ENCODE data around the gene DDX20. TPM values are rescaled to one million over a fixed set of nuclear protein-coding genes. Genes with fewer than 3 reads are reported as not detected.

The DDX20 gene
- total RNA-seq, 2 experiments from 2014 or later, result 15.3 to 15.9 TPM

DNA sequence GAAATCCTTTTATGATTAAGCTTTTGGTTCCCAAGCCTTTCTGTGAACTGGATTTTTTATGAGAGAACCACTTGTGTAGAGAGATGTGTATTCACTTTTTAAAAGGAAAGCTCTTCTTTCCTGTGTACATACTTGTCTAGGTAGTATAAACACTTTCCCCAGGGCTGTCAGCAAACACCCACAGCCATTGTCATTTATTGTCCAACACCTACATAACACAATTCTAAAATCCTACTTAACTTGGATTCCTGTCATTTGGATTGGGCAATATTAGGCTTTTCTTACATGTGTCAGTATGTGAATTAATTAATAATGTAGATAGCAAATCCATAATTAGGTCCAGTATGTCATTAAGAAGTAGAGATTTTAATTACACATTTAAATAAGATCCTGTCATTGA is 12.3 kb downstream of the DDX20 start:
- peaks cover 29% of the 10 kb centered on the region for H3K36me3 Mint-ChIP-seq (ENCODE audit: low read depth)
- DNase-seq (no peak), ATAC-seq (no peak)
- no peaks in the 10 kb centered on the region for H3K27me3 Mint-ChIP-seq
- POLR2A ChIA-PET, result interaction anchor here (0.6 to 2.7 kb wide), 3 partner anchors 12 to 514 kb away, joined by 3 to 13 read pairs (median 3); partner anchors contain the start of gene DDX20
- intact Hi-C loops (cut with micrococcal nuclease), result no loop called here
- H3K27ac Mint-ChIP-seq, result no peak overlapping the region
- TF ChIP-seq, protein P1, sequence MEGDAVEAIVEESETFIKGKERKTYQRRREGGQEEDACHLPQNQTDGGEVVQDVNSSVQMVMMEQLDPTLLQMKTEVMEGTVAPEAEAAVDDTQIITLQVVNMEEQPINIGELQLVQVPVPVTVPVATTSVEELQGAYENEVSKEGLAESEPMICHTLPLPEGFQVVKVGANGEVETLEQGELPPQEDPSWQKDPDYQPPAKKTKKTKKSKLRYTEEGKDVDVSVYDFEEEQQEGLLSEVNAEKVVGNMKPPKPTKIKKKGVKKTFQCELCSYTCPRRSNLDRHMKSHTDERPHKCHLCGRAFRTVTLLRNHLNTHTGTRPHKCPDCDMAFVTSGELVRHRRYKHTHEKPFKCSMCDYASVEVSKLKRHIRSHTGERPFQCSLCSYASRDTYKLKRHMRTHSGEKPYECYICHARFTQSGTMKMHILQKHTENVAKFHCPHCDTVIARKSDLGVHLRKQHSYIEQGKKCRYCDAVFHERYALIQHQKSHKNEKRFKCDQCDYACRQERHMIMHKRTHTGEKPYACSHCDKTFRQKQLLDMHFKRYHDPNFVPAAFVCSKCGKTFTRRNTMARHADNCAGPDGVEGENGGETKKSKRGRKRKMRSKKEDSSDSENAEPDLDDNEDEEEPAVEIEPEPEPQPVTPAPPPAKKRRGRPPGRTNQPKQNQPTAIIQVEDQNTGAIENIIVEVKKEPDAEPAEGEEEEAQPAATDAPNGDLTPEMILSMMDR (IDR thresholded peaks at IDR 0.05), result no peak
- peaks cover 16% of the 10 kb centered on the region for H3K4me1 Mint-ChIP-seq (ENCODE audit: low read depth)
- H3K4me3 Mint-ChIP-seq, result no peak overlapping the region
- H3K9me3 Mint-ChIP-seq, result no peaks in the 10 kb centered on the region
- CTCF ChIA-PET, result interaction anchor here (0.6 to 5.4 kb wide), 22 partner anchors 11 to 601 kb away, joined by 3 to 40 read pairs (median 8); partner anchors contain the start of genes DDX20, INKA2 and WDR77

DNA sequence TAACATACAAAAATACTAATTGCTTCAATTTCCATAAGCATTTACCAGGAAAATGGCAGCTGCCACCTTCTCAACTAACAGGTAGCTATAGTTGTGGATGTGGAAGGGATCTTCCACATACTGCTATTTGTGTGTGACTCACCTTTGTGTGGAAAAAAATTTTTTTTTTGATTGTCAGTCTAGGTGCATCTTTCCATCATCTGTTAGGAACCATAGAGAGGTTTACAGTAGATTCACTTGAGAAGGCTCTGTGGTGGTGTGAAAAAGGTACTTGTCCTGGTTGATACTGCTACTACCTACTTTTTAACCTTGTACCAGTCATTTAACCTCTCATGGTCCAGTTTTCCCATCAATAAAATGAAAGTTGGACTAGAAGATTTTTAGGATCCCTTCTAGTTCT is 12.9 kb downstream of the DDX20 start:
- H3K9me3 Mint-ChIP-seq, result no peaks in the 10 kb centered on the region
- DNase-seq (no peak), ATAC-seq (peak; percentile 58)
- H3K4me3 Mint-ChIP-seq, result no peak overlapping the region
- H3K36me3 Mint-ChIP-seq (ENCODE audit: low read depth), result peaks cover 27% of the 10 kb centered on the region
- H3K27ac Mint-ChIP-seq, result no peak overlapping the region
- H3K4me1 Mint-ChIP-seq (ENCODE audit: low read depth), result peaks cover 16% of the 10 kb centered on the region
- no peaks in the 10 kb centered on the region for H3K27me3 Mint-ChIP-seq
- ChIA-PET CTCF (interaction anchor here (0.6 to 5.4 kb wide), 26 partner anchors 8 to 601 kb away, joined by 3 to 40 read pairs (median 8); partner anchors contain the start of genes DDX20, INKA2 and WDR77), POLR2A (interaction anchor here (0.6 to 1.9 kb wide), 3 partner anchors 14 to 514 kb away, joined by 3 to 4 read pairs (median 3); no protein-coding TSS in a partner anchor)
- intact Hi-C loops (cut with micrococcal nuclease), result no loop called here
- TF ChIP-seq, protein P1 (IDR thresholded peaks at IDR 0.05), result no peak

DNA sequence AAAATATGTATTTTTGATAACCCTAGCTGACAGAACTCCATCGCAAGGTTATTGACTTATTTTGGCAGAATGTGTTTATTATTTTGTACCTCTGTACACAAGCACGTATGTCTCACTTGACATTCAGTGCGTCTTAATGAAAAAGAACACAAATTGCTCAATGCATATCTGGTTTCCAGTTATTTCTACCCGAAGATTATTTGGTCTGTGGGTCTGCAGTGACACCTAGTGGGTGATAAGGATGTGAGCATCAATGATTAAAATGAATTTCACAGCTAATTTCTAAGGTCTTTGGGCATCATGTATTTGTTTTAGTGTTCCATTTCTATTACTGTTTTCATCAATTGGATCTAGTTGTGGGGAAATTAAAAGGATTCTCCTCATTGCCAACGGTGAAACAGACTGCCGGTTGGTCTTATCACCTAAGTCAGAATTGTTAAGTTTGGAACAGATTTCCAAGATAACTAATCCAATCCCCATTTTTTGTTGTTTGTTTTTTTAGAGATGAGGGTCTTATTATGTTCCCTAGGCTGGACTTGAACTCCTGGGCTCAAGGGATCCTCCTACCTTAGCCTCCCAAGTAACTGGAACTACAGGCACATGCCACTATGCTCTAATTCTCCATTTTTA is 13.9 kb downstream of the DDX20 start:
- Mint-ChIP-seq H3K9me3 (no peaks in the 10 kb centered on the region), H3K4me1 (ENCODE audit: low read depth) (peaks cover 16% of the 10 kb centered on the region), H3K27ac (no peak overlapping the region), H3K27me3 (no peaks in the 10 kb centered on the region), H3K4me3 (no peak overlapping the region), H3K36me3 (ENCODE audit: low read depth) (peaks cover 22% of the 10 kb centered on the region)
- ATAC-seq, result peak; percentile 55
- POLR2A ChIA-PET, result interaction anchor here (1.9 kb wide), 1 partner anchor 15 kb away, joined by 4 read pairs; no protein-coding TSS in a partner anchor
- CTCF ChIA-PET, result interaction anchor here (0.7 to 5.4 kb wide), 42 partner anchors 9 to 739 kb away, joined by 3 to 40 read pairs (median 4); partner anchors contain the start of genes DDX20, INKA2 and WDR77
- TF ChIP-seq, protein P1 (IDR thresholded peaks at IDR 0.05), result peak; percentile 78
- intact Hi-C loops (cut with micrococcal nuclease), result no loop called here
- DNase-seq, result peak; percentile 66

DNA sequence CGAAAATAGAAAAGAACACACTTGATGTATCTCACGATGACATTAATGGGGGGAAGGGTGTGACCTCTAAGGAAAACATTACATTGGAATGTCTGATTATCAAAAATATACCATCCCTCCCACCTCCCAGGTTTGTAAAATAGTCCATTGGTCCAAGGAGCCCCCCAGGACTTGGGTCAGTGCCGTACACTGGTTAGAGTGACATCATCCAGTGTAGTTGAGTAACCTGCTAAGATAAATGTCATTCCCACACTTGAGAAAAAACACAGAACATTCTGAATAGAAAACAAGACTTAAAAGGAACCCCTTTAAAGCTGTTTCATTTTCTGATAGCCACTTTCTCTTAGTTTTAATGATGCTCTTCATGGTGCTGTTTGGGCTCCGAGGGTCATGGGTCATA is 15.2 kb downstream of the DDX20 start:
- ChIA-PET CTCF (interaction anchor here (0.7 to 2.3 kb wide), 3 partner anchors 11 to 370 kb away, joined by 3 to 8 read pairs (median 7); no protein-coding TSS in a partner anchor), POLR2A (no interaction called here)
- Mint-ChIP-seq H3K27me3 (no peaks in the 10 kb centered on the region), H3K4me1 (ENCODE audit: low read depth) (peaks cover 16% of the 10 kb centered on the region), H3K36me3 (ENCODE audit: low read depth) (peaks cover 12% of the 10 kb centered on the region), H3K27ac (no peak overlapping the region), H3K4me3 (no peak overlapping the region), H3K9me3 (no peaks in the 10 kb centered on the region)
- ATAC-seq, result no peak
- TF ChIP-seq, protein P1 (IDR thresholded peaks at IDR 0.05), result no peak
- intact Hi-C loops (cut with micrococcal nuclease), result no loop called here
- no peak for DNase-seq

DNA sequence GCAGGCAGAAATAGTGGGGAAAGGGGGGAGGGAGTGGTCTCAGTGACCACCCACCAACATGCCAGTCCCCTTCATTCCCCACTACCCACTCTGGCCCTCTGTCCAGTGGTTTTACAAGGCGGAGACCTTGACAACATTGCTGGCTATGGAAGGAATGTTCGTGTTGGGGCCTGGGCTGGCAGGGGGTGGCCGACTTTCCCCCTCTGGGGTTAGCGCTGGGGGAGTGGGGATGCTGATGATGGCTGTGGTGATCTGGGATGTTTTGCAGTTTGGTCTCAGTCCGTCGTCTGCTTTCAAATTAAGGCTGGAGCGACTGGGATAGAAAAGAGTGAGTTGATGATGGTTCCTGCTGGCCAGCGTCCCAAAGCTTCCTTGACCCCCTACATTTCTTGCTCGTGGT is 20.3 kb downstream of the DDX20 start:
- DNase-seq, result no peak
- H3K27ac Mint-ChIP-seq, result no peak overlapping the region
- intact Hi-C loops (cut with micrococcal nuclease), result no loop called here
- ChIA-PET POLR2A (interaction anchor here (0.7 kb wide), 1 partner anchor 390 kb away, joined by 3 read pairs; no protein-coding TSS in a partner anchor), CTCF (no interaction called here)
- no peaks in the 10 kb centered on the region for H3K36me3 Mint-ChIP-seq (ENCODE audit: low read depth)
- TF ChIP-seq, protein P1 (IDR thresholded peaks at IDR 0.05), result no peak
- H3K9me3 Mint-ChIP-seq, result no peaks in the 10 kb centered on the region
- no peaks in the 10 kb centered on the region for H3K27me3 Mint-ChIP-seq
- no peak for ATAC-seq
- no peaks in the 10 kb centered on the region for H3K4me1 Mint-ChIP-seq (ENCODE audit: low read depth)
- no peak overlapping the region for H3K4me3 Mint-ChIP-seq
